NCI-H146 (cell line): ENCODE data around the gene PBRM1.

Experiments
- DNase-seq: peaks from one replicate; lab custom pipeline; 2025; lab: John Stamatoyannopoulos, UW

PBRM1 gene

DNA sequence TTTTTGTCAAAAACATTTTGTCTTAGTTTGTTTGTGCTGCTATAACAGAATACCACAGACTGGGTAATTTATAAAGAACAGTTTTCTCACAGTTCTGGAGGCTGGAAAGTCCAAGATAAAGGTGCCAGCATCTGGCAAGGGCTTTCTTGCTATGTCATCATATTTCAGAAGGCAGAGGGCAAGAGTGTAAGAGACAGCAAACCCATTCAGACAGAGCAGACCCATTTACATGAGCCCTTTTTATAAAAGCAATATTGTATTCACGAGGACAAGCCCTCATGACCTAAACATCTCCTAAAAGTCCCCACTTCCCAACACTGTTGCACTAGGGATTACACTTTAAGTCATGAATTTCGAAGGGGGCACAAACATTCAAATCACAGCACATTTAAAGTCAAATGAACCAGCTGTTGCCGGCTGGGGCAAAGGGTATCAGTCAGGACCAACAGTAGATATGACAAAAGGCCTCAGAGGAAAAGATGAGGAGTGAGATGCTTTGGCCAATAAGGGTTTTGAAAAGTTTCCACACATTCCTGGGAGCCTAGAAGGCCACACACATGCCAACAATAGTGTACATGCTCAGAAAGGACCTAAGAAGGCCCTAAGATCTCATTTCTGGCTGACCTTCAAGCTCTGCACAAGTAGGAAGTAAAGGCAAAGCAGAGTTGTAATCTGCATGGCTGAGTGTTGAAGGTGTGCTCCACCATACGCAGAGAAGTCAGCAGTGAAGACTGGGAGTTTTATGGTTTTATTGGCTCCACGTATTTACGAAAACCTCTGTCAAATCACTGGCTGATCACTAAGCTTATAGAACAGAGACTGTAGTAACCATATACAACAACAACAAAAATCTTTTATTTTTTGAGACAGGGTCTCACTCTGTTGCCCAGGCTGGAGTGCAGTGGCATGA, 111.4 kb downstream of the PBRM1 start:
- no peak for DNase-seq

DNA sequence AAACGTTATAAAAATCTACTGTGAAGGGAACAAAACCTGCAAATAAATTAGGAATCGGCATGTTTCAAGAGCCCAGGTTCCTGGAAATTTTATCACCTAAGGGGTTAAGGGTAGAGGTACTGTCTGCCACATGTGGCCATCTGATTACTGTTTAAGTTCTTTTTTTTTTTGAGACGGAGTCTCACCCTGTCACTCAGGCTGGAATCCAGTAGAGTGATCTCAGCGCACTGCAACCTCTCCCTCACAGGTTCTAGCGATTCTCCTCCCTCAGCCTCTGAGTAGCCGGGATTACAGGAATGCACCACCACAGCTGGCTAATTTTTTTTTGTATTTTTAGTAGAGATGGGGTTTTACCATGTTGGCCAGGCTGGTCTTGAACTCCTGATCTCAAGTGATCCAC, 113.5 kb downstream of the PBRM1 start:
- DNase-seq: no peak

DNA sequence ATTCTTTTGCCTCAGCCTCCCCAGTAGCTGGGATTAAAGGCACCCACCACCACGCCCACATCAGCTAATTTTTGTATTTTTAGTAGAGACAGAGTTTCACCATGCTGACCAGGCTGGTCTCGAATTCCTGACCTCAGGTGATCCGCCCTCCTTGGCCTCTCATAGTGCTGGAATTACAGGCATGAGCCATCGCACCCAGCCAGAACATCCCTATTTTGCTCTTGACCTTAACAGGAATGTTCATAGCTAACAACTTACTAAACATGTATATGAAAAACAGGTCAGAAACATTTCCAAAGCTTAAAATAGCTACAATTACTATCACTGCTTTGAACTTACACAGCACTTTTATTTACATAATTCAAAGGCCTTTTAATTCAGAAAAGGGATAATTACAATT, 115.6 kb downstream of the PBRM1 start:
- no peak for DNase-seq

DNA sequence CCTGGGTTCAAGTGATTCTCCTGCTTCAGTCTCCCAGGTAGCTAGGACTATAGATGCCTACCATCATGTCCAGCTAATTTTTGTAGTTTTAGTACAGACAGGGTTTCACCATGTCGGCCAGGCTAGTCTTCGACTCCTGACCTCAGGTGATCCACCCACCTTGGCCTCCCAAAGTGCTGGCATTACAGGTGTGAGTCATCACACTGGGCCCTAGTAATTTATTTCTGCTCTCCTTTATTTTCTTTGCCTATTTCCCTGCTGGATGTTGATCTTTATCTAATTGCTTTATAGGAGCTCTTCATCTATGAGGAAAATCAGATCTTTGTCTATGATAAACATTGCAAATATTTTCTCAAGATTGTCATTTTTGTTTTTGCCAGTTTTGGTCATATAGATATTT, 117.6 kb downstream of the PBRM1 start:
- DNase-seq: no peak

DNA sequence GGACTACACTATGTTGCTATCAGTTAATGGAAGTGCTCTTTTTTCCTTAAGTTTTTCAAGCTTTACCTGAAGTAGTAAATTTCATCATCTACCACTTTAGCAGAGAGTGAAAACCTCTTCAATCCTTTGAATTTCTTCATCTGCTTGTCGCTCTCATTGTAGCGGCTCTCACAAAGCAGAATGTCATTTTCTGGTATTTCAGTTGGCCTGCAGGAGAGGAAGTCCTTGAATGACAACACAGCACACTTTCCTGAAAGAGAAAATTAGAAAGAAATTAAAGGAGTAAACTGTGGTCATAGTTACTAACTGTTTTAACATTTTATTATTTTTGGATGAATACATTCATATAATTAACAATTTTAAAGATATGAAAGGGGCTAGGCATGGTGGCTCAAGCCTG, 121.7 kb downstream of the PBRM1 start:
- DNase-seq: no peak

GRCh38 chr3:52561028-52561747, 124.5 kb downstream of the PBRM1 start:
- no peak for DNase-seq

- DNase-seq: no peak
Measured at GRCh38 chr3:52558436-52558835, 127.3 kb downstream of the PBRM1 start.

DNA sequence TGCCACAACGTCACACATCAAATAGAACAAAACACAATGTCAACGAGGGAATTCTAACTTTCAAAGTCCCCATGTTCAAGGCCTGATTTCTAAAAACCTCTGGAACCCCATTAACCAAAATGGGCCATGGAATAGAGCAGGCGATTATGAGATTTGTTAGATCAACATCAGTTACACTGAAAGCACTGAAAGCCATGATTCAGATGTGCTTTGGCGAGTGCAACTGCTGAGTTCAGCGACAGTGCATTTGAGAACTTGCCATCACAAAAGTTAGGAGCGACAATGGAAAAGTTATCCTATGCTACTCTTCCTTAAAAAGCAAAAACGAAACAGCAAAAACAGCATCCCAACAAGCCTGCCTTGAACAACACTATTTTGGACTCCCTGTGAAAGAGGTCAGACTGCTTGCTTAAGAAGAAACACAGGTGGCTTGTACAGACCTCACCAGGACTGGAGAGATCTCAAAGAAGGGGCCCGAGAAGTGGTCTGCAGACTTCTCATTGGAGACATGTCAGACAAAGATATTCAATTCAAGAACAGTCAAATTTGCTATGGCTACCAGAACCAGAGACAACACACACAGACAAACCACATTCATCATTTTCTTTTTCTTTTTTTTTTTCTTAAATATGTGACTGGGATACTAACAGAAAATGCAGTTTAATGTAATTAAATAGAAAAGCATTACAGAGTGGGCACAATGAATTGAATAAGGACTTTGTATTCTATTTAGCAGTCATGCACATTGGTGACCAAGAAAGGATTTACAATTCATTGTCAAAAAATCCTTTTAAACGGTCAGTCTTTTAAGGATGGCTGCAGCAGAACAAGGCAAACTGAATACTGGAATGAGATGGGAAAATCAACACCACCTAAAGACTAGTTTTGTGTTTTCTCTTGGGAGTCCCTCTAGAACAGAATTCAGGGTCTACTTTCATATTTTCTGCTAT, 128.4 kb downstream of the PBRM1 start:
- DNase-seq: no peak

GRCh38 chr3:52555056-52555455, 130.7 kb downstream of the PBRM1 start:
- DNase-seq: peak; percentile 52

- peak; percentile 47 for DNase-seq
Measured at GRCh38 chr3:52554026-52554755, 131.5 kb downstream of the PBRM1 start.

- no peak for DNase-seq
Measured at GRCh38 chr3:52552089-52552488, 133.6 kb downstream of the PBRM1 start.

DNA sequence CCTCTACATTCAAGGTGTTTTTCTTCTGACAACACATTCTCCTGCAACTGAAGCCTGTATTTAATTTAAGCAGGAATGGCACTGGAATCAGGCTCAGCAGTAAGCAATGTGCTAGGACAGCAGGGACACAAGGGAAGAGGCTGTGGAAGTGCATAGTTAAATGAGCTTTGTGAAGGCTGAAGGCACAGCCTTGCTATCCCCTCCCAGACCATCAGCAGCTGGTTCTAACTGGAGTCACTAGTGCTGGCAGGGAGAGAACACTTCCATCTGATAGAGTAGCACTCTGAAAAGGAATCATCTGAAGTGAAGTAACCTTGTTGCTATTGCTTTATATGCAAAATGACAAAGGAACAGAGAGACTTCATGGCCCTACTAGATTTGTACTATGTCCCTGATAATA, 134.6 kb downstream of the PBRM1 start:
- no peak for DNase-seq

DNA sequence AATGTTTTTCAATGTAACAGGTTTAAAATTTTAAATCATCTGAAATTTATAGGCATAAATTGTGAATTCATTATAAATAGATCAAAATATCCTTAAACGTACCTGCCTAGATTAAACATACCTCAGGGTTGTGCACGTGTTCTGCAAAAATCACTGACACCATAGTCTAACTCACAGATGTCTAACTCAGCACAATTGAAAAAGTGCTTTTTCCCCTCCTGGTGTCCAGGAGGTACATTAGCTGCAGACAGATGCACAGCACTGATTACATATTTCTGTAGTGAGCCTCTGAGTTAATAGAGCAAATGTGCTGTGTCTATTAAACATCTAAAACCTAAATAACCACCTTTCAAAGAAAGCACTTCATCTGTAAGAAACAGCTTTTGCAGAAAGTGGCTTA, 138.6 kb downstream of the PBRM1 start:
- no peak for DNase-seq

GRCh38 chr3:52546111-52546901, 139.4 kb downstream of the PBRM1 start:
- DNase-seq: no peak

DNA sequence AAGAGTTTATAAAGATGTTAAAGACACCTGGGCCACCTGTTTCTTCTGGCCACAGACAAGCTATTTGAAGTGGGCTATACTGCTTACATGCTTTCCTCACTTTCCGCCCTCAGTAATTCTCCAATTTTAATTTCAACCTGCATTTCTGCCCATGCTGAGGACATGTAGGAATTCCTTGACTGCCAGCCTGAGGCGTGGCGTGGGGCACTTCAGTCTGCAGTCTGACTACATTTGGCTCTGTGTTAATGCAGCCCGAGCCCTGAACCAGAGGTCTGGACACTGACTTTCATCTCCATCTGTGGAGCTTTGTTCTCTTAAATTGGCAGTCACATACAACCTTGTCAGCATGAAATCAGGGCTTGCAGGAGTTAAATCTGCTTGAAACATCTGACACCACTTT, 140.8 kb downstream of the PBRM1 start:
- no peak for DNase-seq

DNA sequence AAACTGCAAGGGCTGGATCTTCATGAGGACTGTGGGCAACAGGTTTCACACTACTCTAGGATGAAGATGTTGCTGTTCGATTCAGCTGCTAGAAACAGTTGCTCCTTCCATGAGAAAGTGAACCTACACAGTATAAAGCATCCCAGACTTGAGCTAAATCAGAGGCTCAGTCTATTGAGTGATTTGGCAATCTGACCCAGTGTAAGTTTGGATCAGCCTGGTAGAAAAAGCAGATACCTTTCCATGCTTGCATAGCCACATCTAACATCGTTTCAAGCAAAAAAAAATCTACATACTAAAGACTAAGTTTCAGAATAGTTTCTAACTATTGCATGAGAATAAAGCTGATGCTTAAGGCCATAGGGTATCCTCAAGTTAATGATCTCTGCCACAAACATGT, 144.7 kb downstream of the PBRM1 start:
- DNase-seq: no peak

- no peak for DNase-seq
Measured at GRCh38 chr3:52539010-52539653, 146.6 kb downstream of the PBRM1 start.

DNA sequence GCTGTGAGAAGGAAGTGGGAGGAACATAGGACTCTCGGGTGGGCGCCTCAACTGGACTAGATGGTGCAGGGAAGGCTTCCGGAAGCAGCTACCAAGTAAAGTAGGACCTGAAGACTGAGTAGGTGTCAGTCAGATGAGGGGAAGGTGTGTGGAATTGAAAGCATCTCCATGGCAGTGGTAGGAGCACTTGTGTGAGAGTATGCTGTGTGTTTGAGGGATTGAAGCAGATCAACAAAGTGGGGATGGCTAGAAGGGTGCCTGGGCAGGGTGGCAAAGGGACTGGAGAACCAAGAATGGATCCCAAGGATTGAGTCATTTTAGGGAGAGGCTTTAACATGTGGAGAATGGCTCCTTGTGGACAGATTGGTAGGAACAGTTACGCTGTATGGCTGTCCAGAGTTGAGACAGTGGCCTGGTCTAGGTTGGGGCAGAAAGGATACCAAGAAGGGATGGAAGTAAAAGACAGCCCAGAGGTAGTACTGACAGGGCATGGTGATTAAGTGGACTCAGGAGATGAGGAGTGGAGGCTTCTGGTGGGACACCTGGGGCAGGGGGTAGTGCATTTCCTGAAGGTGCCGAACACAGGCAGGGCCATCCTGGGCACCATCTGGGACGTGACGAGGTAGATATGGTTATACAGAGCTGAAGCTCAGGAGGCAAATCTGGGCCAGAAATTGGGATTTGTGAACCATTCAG, 147.8 kb downstream of the PBRM1 start:
- DNase-seq: no peak

GRCh38 chr3:52537165-52537620, 148.5 kb downstream of the PBRM1 start:
- DNase-seq: no peak
